PFSK-1 (cell line): ENCODE data around the gene ERCC3.

Experiments used
- POLR2AphosphoS5 ChIP-seq: IDR thresholded peaks from 2 replicates; pipeline ENCODE4 v1.6.1; 2012; ENCODE audit warnings: low read depth, mild to moderate bottlenecking, control low read depth, low read length, moderate library complexity
- REST ChIP-seq, 2 experiments: IDR thresholded peaks; 2 replicates each; pipeline versions ENCODE4 v1.6.1 to v1.8.0; 2011 to 2012; ENCODE audit warnings: low read depth in 2 of 2, low read length in 2 of 2, control low read depth in 1 of 2, inconsistent platforms in 1 of 2, mild to moderate bottlenecking in 1 of 2, moderate library complexity in 1 of 2; ENCODE audit not compliant: insufficient read depth in 1 of 2
- SIN3A ChIP-seq: IDR thresholded peaks from 2 replicates; pipeline ENCODE4 v1.6.1; 2012; ENCODE audit warnings: mild to moderate bottlenecking, low read length, moderate library complexity, borderline replicate concordance; ENCODE audit not compliant: insufficient read depth
- TAF1 ChIP-seq: IDR thresholded peaks from 2 replicates; pipeline ENCODE4 v1.6.1; 2012; ENCODE audit warnings: low read length, control low read depth, borderline replicate concordance; ENCODE audit not compliant: insufficient read depth

- TF ChIP-seq POLR2AphosphoS5 (no peak), REST (IDR thresholded peaks at IDR 0.05; ENCODE audit: insufficient read depth in 1 of 2, low read depth in 2 of 2, low read length in 2 of 2) (no peak), TAF1 (no peak), SIN3A (no peak)
Measured at GRCh38 chr2:127220102-127220767, 73.7 kb downstream of the ERCC3 start, which contains the start of gene CYP27C1.
